ENCODE data around the gene CLASRP. TPM values are rescaled to one million over a fixed set of nuclear protein-coding genes. Genes with fewer than 3 reads are reported as not detected.

The CLASRP gene
- total and polyA plus RNA-seq, 9 of the 15 experiments (the other 6 are each of a cell fraction or from before 2014, with no cell fraction given), result 0.94 to 86.3 (median 44.0) TPM

DNA sequence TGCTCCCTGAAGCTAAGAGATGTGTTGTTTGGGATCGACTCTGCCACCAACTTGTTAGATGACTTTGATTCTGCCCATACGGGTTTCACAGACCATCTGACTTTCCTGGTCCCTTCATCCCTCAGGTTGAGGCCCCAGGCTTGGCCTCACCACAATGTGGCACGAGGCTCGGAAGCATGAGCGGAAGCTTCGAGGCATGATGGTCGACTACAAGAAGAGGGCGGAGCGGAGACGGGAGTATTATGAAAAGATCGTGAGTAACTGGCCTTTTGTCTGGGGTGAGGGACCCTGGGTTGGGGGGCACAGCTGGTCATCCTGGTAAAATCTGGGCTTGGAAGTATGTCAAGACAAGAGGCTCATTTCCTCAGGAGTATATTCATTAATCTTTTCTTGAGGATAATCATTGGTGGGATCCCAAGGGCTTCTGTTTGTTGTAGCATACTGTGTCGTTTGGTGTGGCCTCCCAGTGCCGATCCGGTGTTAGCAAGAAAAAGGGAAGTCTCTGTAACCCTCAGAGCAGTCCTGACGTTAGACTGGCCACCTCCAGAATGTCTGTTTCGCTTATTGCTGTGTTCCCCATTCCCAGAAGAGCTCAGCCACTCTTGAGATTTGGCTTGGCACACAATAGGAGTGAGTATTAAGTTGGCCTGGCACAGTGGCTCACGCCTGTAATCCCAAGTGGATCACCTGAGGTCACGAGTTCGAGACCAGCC is 1.4 kb downstream of the CLASRP start:
- in situ Hi-C loops (cut with MboI) (no loop called here), intact Hi-C loops (cut with micrococcal nuclease) (no loop called here)
- Histone ChIP-seq H3K27ac (ENCODE audit: extremely low read depth, low read depth, low read length) (no peak overlapping the region), H3K36me3 (ENCODE audit: control insufficient read depth, insufficient read depth, low read length) (peaks cover 50% of the 10 kb centered on the region), H3K4me2 (ENCODE audit: insufficient read depth, low read length) (peak overlapping the region; percentile 87), H2AFZ (ENCODE audit: low read depth, low read length) (no peak overlapping the region), H3K79me2 (ENCODE audit: control insufficient read depth, insufficient read depth, low read length) (peaks cover 52% of the 10 kb centered on the region), H3K9ac (ENCODE audit: insufficient read depth in 1 of 2, low read depth in 2 of 2, low read length in 2 of 2) (peak overlapping the region; percentile 91 to 98; a peak in 3 of 4 replicates), H4K20me1 (replicated peaks; ENCODE audit: control insufficient read depth, insufficient read depth, low read length) (peaks cover 27% of the 10 kb centered on the region), H3K27me3 (ENCODE audit: control insufficient read depth in 2 of 2, insufficient read depth in 2 of 2, low read length in 2 of 2) (no peaks in the 10 kb centered on the region), H3K9me3 (replicated peaks; ENCODE audit: control insufficient read depth, insufficient read depth, low read depth, low read length) (peaks cover 3% of the 10 kb centered on the region; the same call in 1 of the 2 replicates), H3K4me1 (replicated peaks in 1 of 2; ENCODE audit: control insufficient read depth in 2 of 2, insufficient read depth in 2 of 2, low read length in 2 of 2) (peaks cover 11 to 32% of the 10 kb centered on the region in 2 experiments; a peak in 4 of 5 replicates), H3K4me3 (peak overlapping the region; percentile 92; the same call in 1 of the 2 replicates), H3K9me1 (ENCODE audit: control insufficient read depth, insufficient read depth, low read length) (peaks cover 5% of the 10 kb centered on the region)
- FAIRE-seq (no peak), DNase-seq (ENCODE audit: extremely low read depth in 1 of 4, low spot score in 3 of 4) (no peak), ATAC-seq (no peak)
- no peak for TF ChIP-seq ATF3 (IDR thresholded peaks at IDR 0.05)
- TF ChIP-seq ATF3 (CRISPR knock-in tag; conservative IDR thresholded peaks at IDR 0.05), result 0 out of 2 replicates have a peak, but pooled peaks have one; percentile 0
- peak; percentile 51 for TF ChIP-seq SPI1 (IDR thresholded peaks at IDR 0.05; ENCODE audit: borderline replicate concordance, low read depth, low read length)
- no peak for TF ChIP-seq FOXM1 (IDR thresholded peaks at IDR 0.05; ENCODE audit: low read depth)
- no peak for TF ChIP-seq FOXM1 (CRISPR knock-in tag; IDR thresholded peaks at IDR 0.05; ENCODE audit: low read depth)
- CTCF ChIA-PET (ENCODE audit: low intra/inter-chr PET ratio), result no interaction called here
- TSS peak; percentile 52 for BruUV-seq (replicated peaks)
- WGBS (ENCODE audit: insufficient coverage, low coverage, missing lambda C conversion rate), result 76% methylated on average over 18 of the region's 19 CpGs
- POLR2A ChIA-PET, result interaction anchor here (1.0 to 1.7 kb wide), 2 partner anchors 31 to 34 kb away, joined by 3 to 5 read pairs; no protein-coding TSS in a partner anchor
